GM18519 (cell line): ENCODE data around the gene ZNF552.
A peak's percentile ranks its signal among the peaks of the same experiment; 100 is the strongest.
"Not testable (repeated sequence)": the region's sequence is repeated elsewhere in the genome, so short reads cannot be mapped to it uniquely, and the experiment has no call there.

Experiments
- ATAC-seq: cut with Tn5 transposase; IDR thresholded peaks from one replicate; pipeline ENCODE4 v1.9.1; 2021; ENCODE audit warnings: mild to moderate bottlenecking, moderate library complexity; ENCODE audit not compliant: unreplicated experiment, low FRiP score

Gene ZNF552

DNA sequence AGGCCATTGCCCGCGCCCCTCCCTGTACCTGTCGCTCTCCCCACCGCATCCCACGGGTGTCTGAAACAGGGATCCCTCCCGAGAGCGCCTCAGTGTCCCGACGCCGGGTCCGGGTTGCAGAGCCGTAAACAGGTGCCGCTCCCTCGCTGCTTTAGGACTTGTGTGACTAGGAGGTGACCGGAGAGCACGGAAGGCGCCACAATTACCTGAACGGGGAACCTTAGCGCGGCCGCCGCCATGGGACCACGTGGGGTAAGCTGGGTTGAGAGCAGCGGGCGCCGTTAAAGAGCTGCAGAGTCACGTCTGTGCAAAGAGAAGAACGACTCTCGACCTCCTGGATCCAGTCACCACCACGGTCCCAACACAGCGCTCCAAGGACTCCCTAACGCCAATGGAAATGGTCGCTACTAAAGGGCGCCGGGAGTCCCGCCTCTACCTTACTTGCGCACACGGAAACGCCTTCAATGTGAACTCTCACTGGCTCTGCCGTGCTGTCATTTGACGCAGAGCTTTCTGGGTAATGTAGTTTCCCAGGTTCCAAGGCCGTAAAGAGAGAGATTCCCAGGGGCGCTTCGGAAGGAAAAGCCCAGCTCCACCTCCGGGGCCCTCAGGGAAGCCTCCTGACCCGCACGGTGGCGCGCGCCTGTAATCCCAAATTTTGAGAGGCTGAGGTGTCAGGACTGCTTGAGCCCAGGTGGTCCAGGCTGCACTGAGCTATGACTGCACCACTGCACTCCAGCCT, at the start of gene ZNF552:
Gene ZNF552, minus strand, starts transcription at position 409 of the 742 bp plus-strand sequence. Its CDS starts 170 bp downstream, at position 239.
- ATAC-seq, result peak; percentile 73

DNA sequence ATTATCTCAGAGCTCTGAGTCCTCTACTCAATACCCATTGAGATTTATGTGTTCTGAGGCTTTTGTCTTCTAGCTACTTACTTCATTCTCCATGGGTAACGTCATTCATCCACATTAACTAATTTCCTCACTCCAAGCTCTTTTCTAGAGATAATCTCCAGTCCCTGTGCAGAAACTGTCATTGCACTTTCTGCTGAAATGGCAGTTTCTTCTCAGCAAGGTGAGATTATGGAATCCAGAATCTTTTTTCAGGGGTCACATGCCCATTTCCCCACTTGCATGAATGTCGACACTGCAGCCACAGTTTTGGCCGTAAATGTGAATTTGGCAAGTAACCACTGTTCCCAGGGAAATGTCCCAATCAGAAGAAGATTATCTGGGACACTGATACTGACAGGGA, 47.6 kb upstream of the ZNF552 start:
- not testable (repeated sequence) for ATAC-seq

DNA sequence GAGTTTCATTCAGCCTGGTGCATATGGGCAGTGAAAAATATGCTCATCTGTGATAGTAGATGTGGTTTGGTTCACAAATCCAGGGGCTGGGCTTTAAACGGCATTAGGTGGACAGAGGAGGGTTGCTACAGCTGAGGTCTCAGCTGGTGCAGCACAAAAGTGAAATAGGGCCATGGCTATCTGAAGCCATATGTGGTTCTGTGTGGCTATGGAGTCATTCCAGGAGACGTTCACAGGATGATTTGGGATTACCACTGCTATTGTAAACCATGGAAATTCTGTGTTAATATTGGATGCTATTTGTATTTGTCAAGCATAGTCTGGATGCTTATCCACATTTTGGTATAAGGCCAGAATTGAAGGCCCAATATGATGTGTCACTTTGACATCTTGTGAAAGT, 39.4 kb upstream of the ZNF552 start:
- ATAC-seq, result not testable (repeated sequence)

DNA sequence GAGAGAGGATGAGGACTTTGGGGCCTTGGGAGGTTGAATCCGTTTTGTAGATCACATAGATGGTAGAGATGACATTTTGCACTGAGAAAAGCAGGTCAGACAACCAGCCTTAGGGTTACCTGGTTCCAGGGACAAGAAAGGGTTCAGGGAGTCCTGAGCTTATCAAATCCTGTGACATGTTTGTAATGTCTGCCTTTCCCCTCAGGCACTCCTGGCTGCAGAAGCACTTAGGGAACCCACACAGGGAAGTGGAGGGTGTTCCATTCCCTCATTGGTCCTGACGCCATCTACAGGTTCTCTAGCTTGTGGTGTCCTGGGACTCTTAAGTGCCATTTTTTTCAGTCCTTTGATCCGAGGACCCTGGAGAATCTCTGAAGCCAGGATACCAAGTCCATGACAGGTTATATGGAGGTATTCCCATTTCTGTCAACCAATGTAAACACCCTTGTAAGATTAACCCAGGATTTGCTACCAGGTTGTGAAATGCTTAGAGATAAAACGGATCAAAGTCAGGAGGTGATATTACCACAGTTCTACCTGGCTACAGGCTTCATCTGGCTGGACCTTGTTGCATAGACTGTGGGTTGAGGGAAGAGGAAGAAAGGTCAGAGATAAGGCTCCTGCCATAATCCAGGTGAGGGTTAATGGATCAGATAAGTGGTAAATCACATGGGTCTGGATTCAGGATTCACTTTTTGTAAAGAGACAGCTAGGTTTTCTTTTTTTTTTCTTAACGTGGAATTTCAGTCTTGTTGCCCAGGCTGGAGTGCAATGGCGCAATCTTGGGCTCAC, 37.3 kb upstream of the ZNF552 start:
- not testable (repeated sequence) for ATAC-seq

DNA sequence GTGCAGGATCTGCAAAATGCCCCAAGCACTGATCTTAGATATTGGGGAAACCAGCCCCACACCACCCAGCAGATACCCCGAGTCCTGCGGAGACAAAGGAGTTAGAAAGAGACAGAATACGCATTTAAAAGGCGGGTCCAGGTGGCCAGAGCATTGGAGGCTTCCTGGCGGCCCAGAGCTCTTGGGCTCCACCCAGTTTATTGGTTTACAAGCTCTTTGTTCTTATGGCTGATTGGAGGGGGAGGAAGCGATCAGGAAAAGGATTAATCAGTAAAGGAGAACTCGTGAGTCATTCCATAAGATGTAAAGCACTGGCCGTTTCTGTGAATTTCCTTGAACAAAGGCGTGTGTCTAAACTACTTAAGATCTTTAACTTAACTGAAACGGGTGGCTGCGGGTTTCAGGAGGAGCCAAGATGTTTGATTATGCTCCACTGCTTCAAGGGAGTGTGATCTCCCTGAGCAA, 35.9 kb upstream of the ZNF552 start:
- no peak for ATAC-seq

DNA sequence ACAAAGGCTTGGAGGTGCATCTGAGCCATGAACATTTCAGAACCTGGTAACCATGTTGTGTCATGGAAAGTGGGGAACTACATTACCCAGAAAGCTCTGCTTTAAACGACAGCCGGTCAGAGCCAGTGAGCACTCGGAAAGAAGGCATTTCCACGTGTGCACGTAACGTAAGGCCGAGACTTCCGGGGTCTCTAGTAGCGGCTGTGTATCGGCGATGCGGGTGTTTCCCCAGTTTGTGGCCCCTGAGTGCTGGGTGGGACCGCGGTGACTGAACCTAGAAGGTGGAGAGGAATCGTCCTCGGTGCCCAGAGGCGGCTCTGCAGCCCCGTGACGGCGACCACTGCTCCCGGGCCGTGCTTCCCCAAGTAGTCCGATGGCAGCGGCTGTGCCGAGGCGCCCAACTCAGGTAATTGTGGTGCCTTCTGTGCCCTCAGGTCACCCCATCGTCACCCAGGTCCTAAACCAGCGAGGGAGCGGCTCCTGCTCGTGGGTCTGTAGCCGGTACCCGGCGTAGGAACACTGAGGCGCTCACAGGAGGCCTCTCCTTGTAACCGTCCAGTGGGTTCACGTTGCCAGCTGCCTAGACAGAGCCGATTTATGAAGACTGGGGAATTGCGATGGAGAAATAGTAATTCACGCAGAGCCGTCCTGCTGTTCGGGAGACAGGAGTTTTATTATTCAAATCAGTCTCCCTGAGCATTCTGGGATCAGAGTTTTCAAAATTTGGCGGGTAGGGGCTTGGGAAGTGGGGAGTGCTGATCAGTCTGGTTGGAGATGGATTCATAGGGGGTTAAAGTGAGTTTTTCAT, 35.2 kb upstream of the ZNF552 start, which contains the start of gene ZNF587:
Gene ZNF587, plus strand, starts transcription at position 194 of the 808 bp plus-strand sequence. Its CDS starts 180 bp downstream, at position 374.
- peak; percentile 92 for ATAC-seq

DNA sequence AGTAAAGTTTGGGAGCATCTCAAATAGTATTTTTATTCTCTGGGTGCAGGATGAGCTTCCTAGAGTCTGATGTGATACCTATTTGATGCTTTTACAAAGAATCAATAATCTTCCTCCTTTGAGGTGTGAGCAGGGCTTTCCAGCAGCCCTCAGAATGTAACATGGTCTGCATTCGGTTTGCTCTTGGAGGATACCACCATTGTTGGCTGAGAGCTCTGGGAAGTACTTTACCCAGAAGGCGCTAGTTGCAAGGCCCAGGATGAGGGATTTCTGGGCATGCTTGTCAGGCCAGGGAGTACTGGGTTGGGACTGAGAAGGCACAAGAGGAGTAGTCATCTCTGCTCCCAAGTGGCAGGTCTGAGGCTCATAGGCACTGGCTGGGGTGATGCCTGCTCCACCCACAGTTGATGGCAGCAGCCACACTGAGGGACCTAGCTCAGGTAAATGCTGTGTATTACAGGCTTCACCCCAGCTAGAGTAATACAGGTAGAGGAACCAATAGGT, 34.5 kb upstream of the ZNF552 start:
- ATAC-seq, result not testable (repeated sequence)

DNA sequence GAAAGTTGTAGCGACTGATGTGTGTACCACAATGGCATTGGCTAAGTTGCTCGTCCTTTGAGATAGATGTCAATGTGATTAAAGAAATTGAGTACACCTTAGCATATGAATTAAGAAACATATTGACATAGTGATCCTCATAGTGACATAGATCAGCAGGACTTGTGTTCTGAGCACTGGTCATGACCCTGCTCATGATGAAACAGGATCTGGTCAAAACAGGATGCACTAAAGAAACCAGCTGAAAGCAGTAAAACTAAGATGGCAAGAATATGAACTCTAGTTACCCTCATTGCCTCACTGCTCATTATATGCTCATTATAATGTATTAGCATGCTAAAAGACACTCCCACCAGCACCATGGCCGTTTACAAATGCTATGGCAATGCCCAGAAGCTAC, 32.5 kb upstream of the ZNF552 start:
- ATAC-seq, result not testable (repeated sequence)

DNA sequence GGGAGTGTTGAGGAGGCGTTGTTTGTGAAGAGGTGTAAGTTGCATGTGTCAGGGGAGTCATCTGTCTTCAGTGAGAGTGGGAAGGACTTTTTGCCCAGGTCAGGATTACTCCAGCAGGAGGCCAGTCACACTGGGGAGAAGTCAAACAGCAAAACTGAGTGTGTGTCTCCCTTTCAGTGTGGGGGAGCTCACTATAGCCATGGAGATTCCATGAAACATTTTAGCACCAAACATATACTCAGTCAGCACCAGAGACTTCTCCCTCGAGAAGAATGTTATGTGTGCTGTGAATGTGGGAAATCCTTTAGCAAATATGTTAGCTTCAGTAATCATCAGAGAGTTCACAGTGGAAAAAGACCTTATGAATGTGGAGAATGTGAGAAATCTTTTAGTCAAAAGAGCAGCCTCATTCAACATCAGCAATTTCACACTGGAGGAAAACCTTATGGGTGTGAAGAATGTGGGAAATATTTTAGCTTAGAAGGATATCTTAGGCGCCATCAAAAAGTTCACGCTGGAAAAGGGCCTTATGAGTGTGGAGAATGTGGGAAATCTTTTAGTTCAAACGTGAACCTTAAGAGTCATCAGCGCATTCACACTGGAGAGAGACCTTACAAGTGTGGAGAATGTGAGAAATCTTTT, 26.5 kb upstream of the ZNF552 start:
- ATAC-seq, result no peak

DNA sequence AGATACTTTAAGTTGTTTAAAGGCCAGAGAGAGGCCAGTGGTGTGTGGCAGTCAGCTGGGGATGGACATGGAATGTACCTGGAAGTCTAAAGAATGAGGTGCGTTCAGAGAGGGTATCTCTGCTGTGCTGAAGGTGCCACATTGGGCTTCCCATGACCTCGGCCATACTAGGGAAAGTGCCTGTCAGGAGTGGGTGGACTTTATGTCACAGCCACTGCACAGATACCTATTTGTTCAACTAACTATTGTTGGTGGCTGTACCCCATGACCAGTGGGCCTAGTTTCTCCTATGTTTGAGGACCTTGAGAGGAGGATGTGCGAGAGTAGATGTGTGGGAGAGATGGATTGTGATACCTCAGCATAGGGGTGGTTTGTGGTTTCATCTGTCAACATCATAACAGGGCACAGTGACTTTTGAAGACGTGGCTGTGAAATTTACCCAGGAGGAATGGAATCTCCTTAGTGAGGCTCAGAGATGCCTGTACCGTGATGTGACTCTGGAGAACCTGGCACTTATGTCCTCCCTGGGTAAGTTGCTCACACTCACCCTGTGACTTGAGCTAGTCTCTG, 24.0 kb upstream of the ZNF552 start:
- not testable (repeated sequence) for ATAC-seq

DNA sequence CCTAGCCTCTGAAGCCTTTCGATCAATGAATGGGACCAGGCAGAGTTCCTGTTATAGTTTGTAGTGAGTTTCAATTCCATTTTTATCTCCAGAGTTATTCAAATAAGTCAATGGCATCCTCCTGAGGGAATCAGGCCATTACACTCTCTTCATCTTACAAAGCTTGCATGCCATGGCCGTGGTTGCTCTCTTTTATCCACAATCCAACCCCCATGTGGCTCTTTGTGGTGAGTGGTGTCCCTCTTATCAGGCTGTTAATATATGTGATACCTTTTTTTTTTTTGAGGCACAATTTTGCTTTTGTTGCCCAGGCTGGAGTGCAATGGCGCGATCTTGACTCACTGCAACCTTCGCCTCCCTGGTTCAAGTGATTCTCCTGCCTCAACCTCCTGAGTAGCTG, 22.3 kb upstream of the ZNF552 start:
- not testable (repeated sequence) for ATAC-seq

DNA sequence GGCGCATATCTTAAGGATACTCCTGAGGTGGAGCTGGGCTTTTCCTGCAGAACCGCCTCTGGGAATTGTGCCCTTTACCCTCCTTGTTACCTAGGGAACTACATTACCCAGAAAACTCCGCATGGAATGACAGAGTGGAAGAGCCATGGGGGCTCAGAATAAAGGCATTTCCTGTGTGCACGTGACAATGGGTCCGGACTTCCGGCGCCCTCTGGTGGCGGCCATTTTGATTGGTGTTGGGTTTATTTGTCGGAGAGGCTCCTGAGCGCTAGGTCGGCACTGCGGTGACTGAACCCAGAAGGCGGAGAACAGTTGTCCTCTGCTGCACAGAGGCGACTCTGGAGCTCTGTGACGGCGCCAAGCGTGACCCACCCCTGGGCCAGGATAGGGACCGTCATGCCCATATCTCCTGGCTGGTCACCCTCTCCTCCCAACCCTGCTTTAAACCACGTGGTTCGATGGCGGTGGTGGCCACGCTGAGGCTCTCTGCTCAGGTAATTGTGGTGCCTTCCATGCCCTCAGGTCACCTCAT, 15.4 kb upstream of the ZNF552 start, which contains the start of gene ZNF587B:
Gene ZNF587B, plus strand, starts transcription at position 229 of the 532 bp plus-strand sequence. Its CDS starts 230 bp downstream, at position 459.
- ATAC-seq, result no peak

DNA sequence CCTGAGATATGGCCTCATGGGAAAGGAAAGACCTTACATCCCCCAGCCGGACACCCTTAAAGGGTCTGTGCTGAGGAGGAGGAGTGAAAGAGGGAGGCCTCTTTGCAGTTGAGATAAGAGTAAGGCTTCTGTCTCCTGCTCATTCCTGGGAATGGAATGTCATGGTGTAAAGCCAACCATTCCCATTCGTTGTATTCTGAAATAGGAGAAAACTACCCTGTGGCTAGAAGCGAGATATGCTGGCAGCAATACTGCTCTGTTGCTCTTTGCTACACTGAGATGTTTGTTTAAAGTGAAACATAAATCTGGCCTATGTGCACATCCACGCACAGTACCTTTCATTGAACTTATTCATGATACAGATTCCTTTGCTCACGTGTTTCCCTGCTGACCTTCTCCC, 14.6 kb upstream of the ZNF552 start:
- no peak for ATAC-seq

DNA sequence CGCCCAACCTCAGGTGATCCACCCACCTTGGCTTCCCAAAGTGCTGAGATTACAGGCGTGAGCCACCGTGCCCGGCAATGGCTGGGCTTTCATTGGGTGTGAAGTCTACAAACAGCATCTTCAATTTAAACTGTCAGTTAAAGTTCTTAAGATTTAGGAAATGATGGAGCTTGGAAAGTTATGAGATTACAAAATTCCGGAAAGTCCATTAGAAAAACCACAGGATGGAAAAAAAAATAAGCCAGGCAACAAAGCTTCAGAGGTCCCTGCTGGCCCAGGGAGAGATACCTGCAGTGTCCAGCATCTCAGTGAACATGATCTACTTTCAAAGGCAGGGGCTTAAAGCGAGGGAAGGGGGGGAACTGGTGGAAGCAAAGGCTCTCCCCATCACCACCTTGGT, 10.8 kb upstream of the ZNF552 start:
- no peak for ATAC-seq

DNA sequence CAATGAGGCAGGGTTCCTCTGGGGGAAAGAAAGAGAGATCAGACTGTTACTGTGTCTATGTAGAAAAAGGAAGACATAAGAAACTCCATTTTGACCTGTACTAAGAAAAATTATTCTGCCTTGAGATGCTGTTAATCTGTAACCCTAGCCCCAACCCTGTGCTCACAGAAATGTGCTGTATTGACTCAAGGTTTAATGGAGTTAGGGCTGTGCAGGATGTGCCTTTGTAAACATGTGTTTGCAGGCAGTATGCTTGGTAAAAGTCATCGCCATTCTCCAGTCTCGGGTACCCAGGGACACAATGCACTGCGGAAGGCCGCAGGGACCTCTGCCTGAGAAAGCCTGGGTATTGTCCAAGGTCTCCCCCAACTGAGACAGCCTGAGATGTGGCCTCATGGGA, 8.9 kb upstream of the ZNF552 start:
- not testable (repeated sequence) for ATAC-seq

DNA sequence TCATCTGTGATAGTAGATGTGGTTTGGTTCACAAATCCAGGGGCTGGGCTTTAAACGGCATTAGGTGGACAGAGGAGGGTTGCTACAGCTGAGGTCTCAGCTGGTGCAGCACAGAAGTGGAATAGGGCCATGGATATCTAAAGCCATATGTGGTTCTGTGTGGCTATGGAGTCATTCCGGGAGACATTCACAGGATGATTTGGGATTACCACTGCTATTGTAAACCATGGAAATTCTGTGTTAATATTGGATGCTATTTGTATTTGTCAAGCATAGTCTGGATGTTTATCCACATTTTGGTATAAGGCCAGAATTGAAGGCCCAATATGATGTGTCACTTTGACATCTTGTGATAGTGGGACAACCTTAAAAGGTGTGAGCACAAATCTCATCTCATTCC, 8.4 kb upstream of the ZNF552 start:
- ATAC-seq, result not testable (repeated sequence)

DNA sequence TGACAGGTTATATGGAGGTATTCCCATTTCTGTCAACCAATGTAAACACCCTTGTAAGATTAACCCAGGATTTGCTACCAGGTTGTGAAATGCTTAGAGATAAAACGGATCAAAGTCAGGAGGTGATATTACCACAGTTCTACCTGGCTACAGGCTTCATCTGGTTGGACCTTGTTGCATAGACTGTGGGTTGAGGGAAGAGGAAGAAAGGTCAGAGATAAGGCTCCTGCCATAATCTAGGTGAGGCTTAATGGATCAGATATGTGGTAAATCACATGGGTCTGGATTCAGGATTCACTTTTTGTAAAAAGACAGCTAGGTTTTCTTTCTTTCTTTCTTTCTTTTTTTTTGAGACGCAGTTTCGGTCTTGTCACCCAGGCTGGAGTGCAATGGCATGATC, 6.8 kb upstream of the ZNF552 start:
- ATAC-seq, result not testable (repeated sequence)

DNA sequence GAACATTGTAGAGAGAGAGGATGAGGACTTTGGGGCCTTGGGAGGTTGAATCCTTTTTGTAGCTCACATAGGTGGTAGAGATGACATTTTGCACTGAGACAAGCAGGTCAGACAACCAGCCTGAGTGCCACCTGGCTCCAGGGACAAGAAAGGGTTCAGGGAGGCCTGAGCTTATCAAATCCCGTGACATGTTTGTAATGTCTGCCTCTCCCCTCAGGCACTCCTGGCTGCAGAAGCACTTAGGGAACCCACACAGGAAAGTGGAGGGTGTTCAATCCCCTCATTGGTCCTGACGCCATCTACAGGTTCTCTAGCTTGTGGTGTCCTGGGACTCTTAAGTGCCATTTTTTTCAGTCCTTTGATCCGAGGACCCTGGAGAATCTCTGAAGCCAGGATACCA, 6.4 kb upstream of the ZNF552 start:
- ATAC-seq, result not testable (repeated sequence)

DNA sequence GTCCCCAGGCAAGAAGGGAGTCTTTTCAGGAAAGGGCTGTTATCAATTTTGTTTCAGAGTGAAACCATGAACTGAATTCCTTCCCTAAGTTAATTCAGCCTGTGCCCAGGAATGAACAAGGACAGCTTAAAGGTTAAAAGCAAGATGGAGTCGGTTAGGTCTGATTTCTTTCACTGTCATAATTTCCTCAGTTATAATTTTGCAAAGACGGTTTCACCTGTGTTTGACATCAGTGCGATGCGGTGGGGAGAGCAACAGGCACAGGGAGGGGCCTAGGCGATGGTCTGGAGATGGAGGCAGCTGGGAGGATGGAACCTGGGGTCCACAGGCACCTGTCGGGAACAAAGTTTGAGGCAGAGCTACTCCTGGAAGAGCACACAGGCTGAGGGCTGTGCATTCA, 5.9 kb upstream of the ZNF552 start:
- ATAC-seq, result no peak
